Fibroblast of lung (primary cell): ENCODE measurements around the gene TTC3. TPM values are rescaled to one million over a fixed set of nuclear protein-coding genes. Genes with fewer than 3 reads are reported as not detected.

ENCODE experiments used
- DNase-seq, 2 donors: peaks; one replicate each; pipeline versions ENCODE4 v3.0.0 to v3.0.0-alpha.2; 2010; ENCODE audit warnings: low read depth in 2 of 2
- H2AFZ ChIP-seq: 2 replicates; pipeline ENCODE4 v1.5.1; 2012; ENCODE audit warnings: low read length, control low read depth, inconsistent platforms
- H3K27ac ChIP-seq: 2 replicates; pipeline ENCODE4 v1.5.1; 2011; ENCODE audit warnings: low read length, control low read depth; ENCODE audit not compliant: insufficient read depth
- H3K27me3 ChIP-seq: 2 replicates; pipeline ENCODE4 v1.5.1; 2011; ENCODE audit warnings: mild to moderate bottlenecking, low read length; ENCODE audit not compliant: control insufficient read depth, insufficient read depth
- H3K36me3 ChIP-seq: 2 replicates; pipeline ENCODE4 v1.5.1; 2011; ENCODE audit warnings: low read length; ENCODE audit not compliant: control insufficient read depth, insufficient read depth
- H3K4me1 ChIP-seq: 2 replicates; pipeline ENCODE4 v1.5.1; 2011; ENCODE audit warnings: low read length; ENCODE audit not compliant: control insufficient read depth, insufficient read depth; ENCODE audit errors: extremely low read depth
- H3K4me2 ChIP-seq: 2 replicates; pipeline ENCODE4 v1.5.1; 2011; ENCODE audit warnings: low read length, control low read depth; ENCODE audit not compliant: insufficient read depth; ENCODE audit errors: extremely low read depth
- H3K4me3 ChIP-seq, 4 experiments: fragments of 200-600 bp in 1 of 4; sonication (generic) in 1 of 4; replicated peaks in 1 of 4; 2 replicates each; pipeline ENCODE4 v1.5.1; 2011 to 2016; ENCODE audit warnings: low read length in 4 of 4, low read depth in 3 of 4, mild to moderate bottlenecking in 3 of 4, control low read depth in 2 of 4, inconsistent platforms in 1 of 4, mixed read lengths in 1 of 4; ENCODE audit not compliant: insufficient read depth in 1 of 4; ENCODE audit errors: control extremely low read depth in 1 of 4
- H3K79me2 ChIP-seq: 2 replicates; pipeline ENCODE4 v1.5.1; 2012; ENCODE audit warnings: mild to moderate bottlenecking, low read length, inconsistent platforms; ENCODE audit not compliant: control insufficient read depth, insufficient read depth
- H3K9ac ChIP-seq: 2 replicates; pipeline ENCODE4 v1.5.1; 2011; ENCODE audit warnings: mild to moderate bottlenecking, low read length, control low read depth; ENCODE audit not compliant: insufficient read depth
- H3K9me3 ChIP-seq: 2 replicates; pipeline ENCODE4 v1.5.1; 2012; ENCODE audit warnings: low read depth, low read length; ENCODE audit not compliant: control insufficient read depth, insufficient read depth
- H4K20me1 ChIP-seq: 2 replicates; pipeline ENCODE4 v1.5.1; 2011; ENCODE audit warnings: low read length; ENCODE audit not compliant: control insufficient read depth, insufficient read depth; ENCODE audit errors: extremely low read depth
- CTCF ChIP-seq, 2 donors: IDR thresholded peaks in 1 of 2; conservative IDR thresholded peaks in 1 of 2; 1 replicate in 1 of 2; 2 replicates in 1 of 2; pipeline ENCODE4 v1.5.1; 2011 to 2012; ENCODE audit warnings: low read length in 2 of 2, control low read depth in 1 of 2, inconsistent platforms in 1 of 2, low read depth in 1 of 2, mild to moderate bottlenecking in 1 of 2
- EZH2 ChIP-seq: IDR thresholded peaks from 2 replicates; pipeline ENCODE4 v1.5.1; 2012; ENCODE audit warnings: low read length, control low read depth, mild to moderate bottlenecking; ENCODE audit errors: missing control alignments
- polyA plus RNA-seq, 2 donors: library from polyadenylated mRNA; depleted of rRNA in 1 of 2; stranded (reverse) in 1 of 2; unstranded in 1 of 2; fragments of >200 nt; gene quantifications; 2 replicates each; pipeline ENCODE4 v1.2.1, GENCODE V29; 2011 to 2012; ENCODE audit warnings: missing spikeins in 1 of 2
- total RNA-seq: library from RNA; depleted of rRNA; stranded (reverse); fragments of >200 nt; gene quantifications from 2 replicates; pipeline ENCODE4 v1.2.1, GENCODE V29; 2014

TTC3 gene
- total and polyA plus RNA-seq, 2 donors (not counting 1 experiment from before 2014, with no cell fraction given), result 121 to 224 TPM

GRCh38 chr21:37079211-37079824 is 6.3 kb downstream of the TTC3 start:
- Histone ChIP-seq H3K27me3 (no peaks in the 10 kb centered on the region), H3K9me3 (no peaks in the 10 kb centered on the region), H3K4me2 (no peak overlapping the region), H4K20me1 (peaks cover 5% of the 10 kb centered on the region), H3K79me2 (peaks cover 75% of the 10 kb centered on the region), H2AFZ (no peak overlapping the region), H3K4me1 (no peaks in the 10 kb centered on the region), H3K36me3 (no peaks in the 10 kb centered on the region), H3K9ac (no peak overlapping the region), H3K4me3 (no peak overlapping the region), H3K27ac (no peak overlapping the region)
- TF ChIP-seq EZH2 (no peak), CTCF (conservative IDR thresholded peaks at IDR 0.05 in 1 of 2, IDR thresholded peaks at IDR 0.05 in 1 of 2; ENCODE audit: low read depth in 1 of 2, low read length in 2 of 2) (peak in 1 of 2 donors; percentile 34)
- DNase-seq, result no peak

- Histone ChIP-seq H3K27me3 (no peaks in the 10 kb centered on the region), H3K4me2 (no peak overlapping the region), H3K4me3 (no peak overlapping the region), H2AFZ (no peak overlapping the region), H3K4me1 (no peaks in the 10 kb centered on the region), H3K27ac (no peak overlapping the region), H3K79me2 (peaks cover 62% of the 10 kb centered on the region), H3K36me3 (no peaks in the 10 kb centered on the region), H3K9me3 (no peaks in the 10 kb centered on the region), H4K20me1 (peaks cover 5% of the 10 kb centered on the region), H3K9ac (no peak overlapping the region)
- DNase-seq, result no peak
- TF ChIP-seq EZH2 (no peak), CTCF (conservative IDR thresholded peaks at IDR 0.05 in 1 of 2, IDR thresholded peaks at IDR 0.05 in 1 of 2; ENCODE audit: low read depth in 1 of 2, low read length in 2 of 2) (no peak)
Measured at GRCh38 chr21:37082375-37082774, 9.3 kb downstream of the TTC3 start.

GRCh38 chr21:37082856-37083528 is 9.9 kb downstream of the TTC3 start:
- peaks cover 5% of the 10 kb centered on the region for H4K20me1 ChIP-seq
- H3K36me3 ChIP-seq, result no peaks in the 10 kb centered on the region
- no peak overlapping the region for H3K4me3 ChIP-seq
- TF ChIP-seq CTCF (conservative IDR thresholded peaks at IDR 0.05 in 1 of 2, IDR thresholded peaks at IDR 0.05 in 1 of 2; ENCODE audit: low read depth in 1 of 2, low read length in 2 of 2) (no peak), EZH2 (no peak)
- no peak overlapping the region for H3K4me2 ChIP-seq
- H3K27me3 ChIP-seq, result no peaks in the 10 kb centered on the region
- no peak overlapping the region for H3K27ac ChIP-seq
- H3K9me3 ChIP-seq, result no peaks in the 10 kb centered on the region
- H3K9ac ChIP-seq, result no peak overlapping the region
- H3K79me2 ChIP-seq, result peaks cover 60% of the 10 kb centered on the region
- H3K4me1 ChIP-seq, result no peaks in the 10 kb centered on the region
- H2AFZ ChIP-seq, result no peak overlapping the region
- DNase-seq, result no peak
